Common myeloid progenitor, CD34-positive (primary cell): ENCODE data around the gene CALML3.

ENCODE experiments used
- CTCF ChIA-PET: fragments of 350-600 bp; sonication (Branson Sonifier 250); formaldehyde crosslinking; loops from one replicate; lab custom pipeline; 2021; ENCODE audit warnings: antibody characterized with exemption; lab: Charles Lee
- POLR2A ChIA-PET: fragments of 350-600 bp; sonication (Branson Sonifier 250); formaldehyde crosslinking; loops from one replicate; lab custom pipeline; 2021; ENCODE audit warnings: antibody characterized with exemption; lab: Charles Lee
- DNase-seq, 3 donors: peaks; one replicate each; pipeline versions ENCODE4 v3.0.0 to v3.0.0-alpha.2; 2013
- H3K27ac ChIP-seq, 2 experiments: 1 replicate in 1 of 2; 2 replicates in 1 of 2; pipeline ENCODE4 v1.7.0; 2013; ENCODE audit warnings: inconsistent platforms in 2 of 2, low read length in 2 of 2, mild to moderate bottlenecking in 2 of 2, low read depth in 1 of 2, moderate library complexity in 1 of 2; ENCODE audit not compliant: severe bottlenecking in 2 of 2, insufficient read depth in 1 of 2, poor library complexity in 1 of 2
- H3K27me3 ChIP-seq, 5 experiments: replicated peaks in 2 of 5; 1 replicate in 3 of 5; 2 replicates in 2 of 5; pipeline versions ENCODE4 v1.6.1 to v1.7.0; 2013; ENCODE audit warnings: low read length in 4 of 5, mild to moderate bottlenecking in 2 of 5, moderate library complexity in 2 of 5, inconsistent platforms in 1 of 5; ENCODE audit not compliant: insufficient read depth in 5 of 5, control insufficient read depth in 4 of 5
- H3K36me3 ChIP-seq, 4 experiments: 1 replicate in 2 of 4; 2 replicates in 2 of 4; pipeline versions ENCODE4 v1.6.1 to v1.7.0; 2013; ENCODE audit warnings: low read length in 3 of 4, control low read depth in 1 of 4, mild to moderate bottlenecking in 1 of 4; ENCODE audit not compliant: control insufficient read depth in 4 of 4, insufficient read depth in 4 of 4
- H3K4me1 ChIP-seq, 4 experiments: 1 replicate in 3 of 4; 2 replicates in 1 of 4; pipeline versions ENCODE4 v1.6.1 to v1.7.1; 2013; ENCODE audit warnings: low read length in 3 of 4, mild to moderate bottlenecking in 3 of 4, control low read depth in 1 of 4, inconsistent platforms in 1 of 4, moderate library complexity in 1 of 4; ENCODE audit not compliant: control insufficient read depth in 4 of 4, insufficient read depth in 4 of 4; ENCODE audit errors: control extremely low read depth in 1 of 4
- H3K4me3 ChIP-seq, 7 experiments: 1 replicate in 4 of 7; 2 replicates in 3 of 7; pipeline versions ENCODE4 v1.5.1 to v1.7.0; 2013; ENCODE audit warnings: mild to moderate bottlenecking in 7 of 7, low read length in 6 of 7, moderate library complexity in 6 of 7, inconsistent platforms in 2 of 7, low read depth in 2 of 7, control low read depth in 1 of 7; ENCODE audit not compliant: insufficient read depth in 4 of 7, control insufficient read depth in 1 of 7; ENCODE audit errors: extremely low read depth in 1 of 7
- H3K9me3 ChIP-seq, 5 experiments: 1 replicate in 4 of 5; 2 replicates in 1 of 5; pipeline versions ENCODE4 v1.6.1 to v1.7.1; 2013; ENCODE audit warnings: low read length in 4 of 5, mild to moderate bottlenecking in 2 of 5, inconsistent platforms in 1 of 5, low read depth in 1 of 5, moderate library complexity in 1 of 5; ENCODE audit not compliant: control insufficient read depth in 4 of 5, insufficient read depth in 2 of 5; ENCODE audit errors: control extremely low read depth in 1 of 5
- WGBS: methylation state at CpG from one replicate; pipeline ENCODE4 v1.1.5; 2013; ENCODE audit not compliant: insufficient coverage; 5-methylcytosine and 5-hydroxymethylcytosine counted together

Gene CALML3

DNA sequence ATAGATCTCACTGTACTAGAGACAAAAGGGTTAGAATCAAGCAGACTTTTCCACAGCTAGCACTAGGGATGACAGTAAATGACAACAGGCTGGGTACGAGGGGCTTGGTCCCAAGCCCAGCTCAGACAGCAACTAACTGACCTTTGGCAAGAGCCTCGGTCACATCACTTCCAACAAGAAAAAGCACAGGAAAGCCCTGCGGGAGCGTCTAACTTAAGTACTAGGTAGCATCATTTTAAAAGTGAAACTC is 22.8 kb downstream of the CALML3 start:
- Histone ChIP-seq H3K4me3 (peak overlapping the region in 5 of 7 experiments; percentile 11 to 65 (median 45)), H3K36me3 (no peaks in the 10 kb centered on the region), H3K27ac (peak overlapping the region in 1 of 2 experiments; percentile 78), H3K4me1 (peaks cover 0 to 29% (median 20%) of the 10 kb centered on the region in 4 experiments), H3K9me3 (peaks cover 0 to 7% (median 0%) of the 10 kb centered on the region in 5 experiments), H3K27me3 (no peaks in the 10 kb centered on the region)
- ChIA-PET CTCF (interaction anchor here (1.0 to 1.1 kb wide), 2 partner anchors 9 to 75 kb away, joined by 3 to 6 read pairs; no protein-coding TSS in a partner anchor), POLR2A (no interaction called here)
- no peak for DNase-seq
- WGBS = 47% methylated on average over 4 of the region's 4 CpGs

DNA sequence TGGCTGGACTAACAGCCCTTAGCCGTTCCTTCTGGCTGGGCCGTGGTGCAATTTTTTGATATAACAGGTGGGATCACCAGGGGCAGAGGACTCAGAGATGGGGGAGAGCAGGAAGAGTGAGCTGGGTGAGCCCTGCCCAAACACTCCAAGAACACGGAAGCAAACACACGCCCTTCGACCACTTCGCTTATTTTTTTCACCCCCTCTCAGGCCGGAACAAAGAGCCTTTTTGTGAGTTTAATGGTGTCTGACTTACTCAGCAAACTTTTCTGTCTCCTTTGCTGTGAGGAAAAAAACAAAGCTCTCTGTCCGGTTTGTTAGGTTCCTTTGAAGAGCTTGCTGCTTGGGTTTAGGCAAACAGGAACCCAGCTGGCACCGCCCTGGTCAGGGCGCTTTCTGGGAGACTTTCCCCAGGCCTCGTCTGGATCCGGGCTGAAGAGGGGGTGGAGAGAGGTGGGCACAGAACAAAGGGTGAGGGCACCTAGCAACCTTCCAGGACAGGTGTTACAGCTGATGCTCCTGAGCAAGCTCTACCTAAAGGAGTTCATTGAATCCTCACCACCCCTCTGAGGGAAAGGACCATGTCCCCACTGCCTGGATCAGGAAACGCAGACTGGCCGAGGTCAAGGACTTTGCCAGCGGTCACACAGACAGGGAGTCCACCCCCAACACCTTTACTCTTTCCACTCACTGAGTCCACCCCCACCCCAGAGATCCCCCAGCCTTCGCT is 23.3 kb downstream of the CALML3 start:
- Histone ChIP-seq H3K4me1 (peaks cover 0 to 29% (median 20%) of the 10 kb centered on the region in 4 experiments), H3K27me3 (no peaks in the 10 kb centered on the region), H3K36me3 (no peaks in the 10 kb centered on the region), H3K27ac (peak overlapping the region in 1 of 2 experiments; percentile 78), H3K9me3 (peaks cover 0 to 3% (median 0%) of the 10 kb centered on the region in 5 experiments), H3K4me3 (peak overlapping the region in 5 of 7 experiments; percentile 11 to 65 (median 45))
- ChIA-PET CTCF (interaction anchor here (0.8 to 1.1 kb wide), 3 partner anchors 9 to 105 kb away, joined by 3 to 6 read pairs (median 3); no protein-coding TSS in a partner anchor), POLR2A (interaction anchor here (0.6 to 0.7 kb wide), 2 partner anchors 8 to 75 kb away, joined by 4 read pairs; no protein-coding TSS in a partner anchor)
- 75% methylated on average over 5 of the region's 16 CpGs for WGBS
- peak in 2 of 3 donors; percentile 50 to 58 for DNase-seq

DNA sequence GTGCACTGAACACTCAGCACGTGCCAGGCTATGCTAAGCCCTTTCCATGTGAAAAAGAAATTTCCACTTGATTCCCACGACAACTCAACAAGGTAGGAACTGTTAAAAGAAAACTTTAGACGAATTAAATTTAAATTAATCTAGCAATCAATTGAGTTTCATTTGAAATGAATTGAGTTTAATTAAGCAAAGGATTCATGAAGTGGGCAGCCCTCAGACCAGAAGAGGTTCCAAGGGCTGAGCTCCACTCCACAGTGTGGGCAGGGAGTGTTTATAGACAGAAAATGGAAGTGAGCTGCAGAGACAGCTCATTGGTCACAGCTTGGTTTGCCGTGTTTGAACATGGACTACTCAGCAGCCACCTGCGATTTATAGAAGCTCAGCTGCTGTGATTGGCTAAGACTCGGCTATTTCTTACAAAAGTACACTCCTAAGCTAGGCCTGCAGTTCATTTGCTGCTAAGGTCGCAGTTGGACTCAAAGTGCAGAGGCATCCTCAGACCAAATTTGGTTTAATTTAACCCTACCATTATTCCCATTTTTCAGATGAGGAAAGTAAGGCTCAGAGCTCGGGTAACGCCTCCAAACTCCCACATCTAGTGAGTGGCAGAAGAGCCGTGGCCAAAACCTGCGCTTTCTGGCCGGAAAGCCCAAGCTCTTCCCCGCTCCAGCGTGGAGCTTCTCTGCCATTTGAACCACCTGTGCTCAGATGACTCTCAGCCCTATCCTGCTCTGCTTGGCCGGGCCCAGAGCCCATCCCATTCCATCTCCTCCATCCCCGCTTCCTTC is 24.9 kb downstream of the CALML3 start:
- 98% methylated on average over 13 of the region's 16 CpGs for WGBS
- no peak for DNase-seq
- H3K27ac ChIP-seq = no peak overlapping the region
- H3K4me3 ChIP-seq = no peak overlapping the region
- ChIA-PET POLR2A (interaction anchor here (0.5 to 0.6 kb wide), 4 partner anchors 11 to 811 kb away, joined by 3 read pairs; no protein-coding TSS in a partner anchor), CTCF (interaction anchor here (1.2 to 1.7 kb wide), 3 partner anchors 10 to 87 kb away, joined by 3 to 6 read pairs (median 3); no protein-coding TSS in a partner anchor)
- peaks cover 0 to 29% (median 20%) of the 10 kb centered on the region in 4 experiments for H3K4me1 ChIP-seq
- H3K36me3 ChIP-seq = no peaks in the 10 kb centered on the region
- no peaks in the 10 kb centered on the region for H3K27me3 ChIP-seq
- H3K9me3 ChIP-seq = no peaks in the 10 kb centered on the region

DNA sequence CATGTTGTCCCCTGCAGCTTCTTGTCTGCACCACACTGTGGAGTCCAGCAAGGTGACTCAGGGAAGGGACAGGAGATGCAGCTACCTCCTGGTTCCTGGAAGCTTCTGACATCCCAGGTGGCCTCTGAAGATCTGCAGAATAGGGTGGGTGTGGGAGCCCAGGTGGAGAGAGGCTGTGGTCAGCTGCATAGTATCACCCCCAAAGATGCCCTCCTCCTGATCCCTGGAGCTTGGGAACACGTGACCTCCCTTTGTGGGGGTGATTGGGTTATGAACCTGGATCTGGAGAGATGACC is 25.4 kb downstream of the CALML3 start:
- Histone ChIP-seq H3K27me3 (no peaks in the 10 kb centered on the region), H3K4me3 (no peak overlapping the region), H3K27ac (no peak overlapping the region), H3K4me1 (peaks cover 0 to 29% (median 20%) of the 10 kb centered on the region in 4 experiments), H3K36me3 (no peaks in the 10 kb centered on the region), H3K9me3 (no peaks in the 10 kb centered on the region)
- ChIA-PET POLR2A (no interaction called here), CTCF (interaction anchor here (1.4 to 1.7 kb wide), 2 partner anchors 9 to 72 kb away, joined by 3 to 6 read pairs; no protein-coding TSS in a partner anchor)
- no peak for DNase-seq
- no CpG with 5 or more reads among the region's 1 CpG for WGBS

DNA sequence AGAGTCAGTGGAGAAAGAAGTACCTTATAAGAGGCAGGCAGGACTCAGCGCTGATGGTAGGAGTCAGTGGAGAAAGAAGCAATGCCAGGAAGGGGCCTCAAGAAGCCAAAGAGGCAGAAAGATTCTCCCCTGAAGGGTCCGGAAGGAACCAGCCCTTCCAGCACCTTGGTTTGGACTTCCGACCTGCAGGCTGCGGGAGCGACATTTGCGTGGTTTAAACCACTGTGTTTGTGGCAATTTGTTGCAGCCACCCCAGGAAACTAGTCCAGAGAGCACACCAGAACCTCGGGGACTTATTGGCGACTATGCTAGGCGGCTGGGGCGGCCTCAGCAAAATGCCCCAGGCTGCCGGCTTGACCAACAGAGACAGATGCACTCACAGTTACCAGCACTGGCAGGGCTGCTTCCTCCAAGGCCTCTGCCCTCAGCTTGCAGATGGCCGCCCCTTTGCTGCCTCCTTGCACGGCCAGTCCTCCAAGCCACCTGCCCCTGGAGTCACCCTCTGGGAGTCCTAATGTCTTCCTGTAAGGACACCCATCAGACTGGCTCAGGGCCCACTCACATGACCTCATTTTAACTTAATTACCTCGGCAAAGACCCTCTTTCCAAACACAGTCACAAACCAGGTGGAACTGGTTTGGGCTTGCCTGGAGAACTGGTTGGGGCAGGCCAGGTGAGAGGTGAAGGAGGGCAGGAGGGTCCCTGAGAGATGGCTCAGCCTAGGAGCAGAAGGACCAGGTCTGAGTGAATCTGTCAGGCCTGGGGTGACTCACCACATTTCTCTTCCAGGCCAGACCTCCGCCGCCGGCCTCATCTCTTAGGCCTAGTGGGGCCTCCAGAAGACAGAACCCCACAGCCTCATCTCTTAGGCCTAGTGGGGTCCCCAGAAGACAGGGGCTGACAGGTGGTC is 26.1 kb downstream of the CALML3 start:
- no peak overlapping the region for H3K27ac ChIP-seq
- 94% methylated on average over 17 of the region's 17 CpGs for WGBS
- no peak overlapping the region for H3K4me3 ChIP-seq
- no peaks in the 10 kb centered on the region for H3K27me3 ChIP-seq
- H3K4me1 ChIP-seq = peaks cover 0 to 29% (median 20%) of the 10 kb centered on the region in 4 experiments
- no peaks in the 10 kb centered on the region for H3K9me3 ChIP-seq
- H3K36me3 ChIP-seq = no peaks in the 10 kb centered on the region
- ChIA-PET POLR2A (no interaction called here), CTCF (interaction anchor here (1.4 kb wide), 1 partner anchor 8 kb away, joined by 3 read pairs; no protein-coding TSS in a partner anchor)
- DNase-seq = no peak

DNA sequence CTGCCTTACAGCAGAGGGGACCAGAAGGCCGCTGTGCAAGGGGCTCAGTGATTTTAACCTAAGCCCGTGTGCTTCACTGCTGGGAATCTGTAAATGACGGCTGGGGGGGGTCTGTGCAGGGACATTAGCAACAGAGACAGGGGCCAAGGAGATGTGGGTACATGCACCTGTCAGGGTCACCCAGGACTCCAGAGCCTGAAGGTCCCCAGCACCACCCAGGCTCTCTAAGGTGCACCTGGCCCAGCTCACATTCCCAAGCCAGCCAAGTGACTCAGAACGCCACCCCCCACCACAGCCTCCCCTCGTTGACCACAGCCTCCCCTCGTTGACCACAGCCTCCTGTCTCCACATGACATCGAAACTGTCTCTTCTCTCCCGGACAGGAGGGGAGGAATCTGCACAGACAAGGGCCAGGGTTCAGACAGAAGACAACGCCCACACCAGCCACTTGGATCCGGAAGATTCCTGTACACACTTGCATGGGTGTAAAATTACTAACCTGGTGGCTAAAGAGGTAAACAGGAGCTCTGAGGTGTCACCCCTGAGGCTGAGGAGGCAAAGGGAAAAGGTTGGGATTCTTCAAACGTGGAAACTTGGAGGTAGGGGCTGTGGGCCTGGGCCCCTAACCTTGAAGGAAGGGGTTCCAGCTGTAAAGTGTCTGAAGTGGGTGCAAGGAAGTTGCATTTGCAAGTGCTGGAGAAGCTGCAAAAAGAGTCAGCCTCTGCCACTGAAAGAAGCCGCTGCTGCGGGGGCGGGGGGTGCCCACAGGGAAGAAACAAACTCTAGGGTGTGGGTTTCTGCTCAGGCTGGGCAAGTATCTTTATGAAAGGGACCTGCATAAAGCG is 27.0 kb downstream of the CALML3 start:
- ChIA-PET CTCF (interaction anchor here (1.0 kb wide), 1 partner anchor 21 kb away, joined by 3 read pairs; no protein-coding TSS in a partner anchor), POLR2A (no interaction called here)
- Histone ChIP-seq H3K9me3 (no peaks in the 10 kb centered on the region), H3K36me3 (no peaks in the 10 kb centered on the region), H3K4me3 (no peak overlapping the region), H3K27me3 (no peaks in the 10 kb centered on the region), H3K4me1 (peaks cover 0 to 29% (median 20%) of the 10 kb centered on the region in 4 experiments), H3K27ac (no peak overlapping the region)
- DNase-seq = no peak
- 75% methylated on average over 13 of the region's 15 CpGs for WGBS
